Measurements from ENCODE around the gene CAMKK1.
"Not testable (repeated sequence)": the region's sequence is repeated elsewhere in the genome, so short reads cannot be mapped to it uniquely, and the experiment has no call there.

CAMKK1 gene

GRCh38 chr17:3875317-3875716, 17.5 kb downstream of the CAMKK1 start:
- DNase-seq: no peak

GRCh38 chr17:3873862-3874261, 19.0 kb downstream of the CAMKK1 start:
- DNase-seq: no peak

- DNase-seq: no peak
Observed at GRCh38 chr17:3870871-3871306, 22.0 kb downstream of the CAMKK1 start.

DNA sequence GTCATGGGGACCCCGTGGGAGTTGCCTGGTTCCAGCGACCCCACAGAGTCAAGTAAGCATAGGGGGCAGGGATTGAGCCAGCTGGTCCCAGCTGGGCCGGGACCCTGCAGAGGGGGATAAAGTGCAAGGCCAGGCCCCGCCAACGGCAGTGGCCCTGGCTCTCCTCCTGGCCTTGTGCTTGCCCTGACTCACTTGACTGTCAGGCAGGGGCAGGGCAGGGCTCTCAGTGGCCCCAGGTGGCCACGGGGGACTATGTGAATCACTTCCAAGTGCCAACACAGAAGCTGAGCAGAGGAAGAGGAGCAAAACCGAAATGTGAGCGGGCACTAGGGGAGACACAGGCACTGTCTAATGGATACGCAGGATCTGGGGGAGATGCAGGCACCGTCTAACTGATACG, 25.2 kb downstream of the CAMKK1 start:
- DNase-seq: no peak

GRCh38 chr17:3867106-3867505, 25.7 kb downstream of the CAMKK1 start:
- no peak for DNase-seq

DNA sequence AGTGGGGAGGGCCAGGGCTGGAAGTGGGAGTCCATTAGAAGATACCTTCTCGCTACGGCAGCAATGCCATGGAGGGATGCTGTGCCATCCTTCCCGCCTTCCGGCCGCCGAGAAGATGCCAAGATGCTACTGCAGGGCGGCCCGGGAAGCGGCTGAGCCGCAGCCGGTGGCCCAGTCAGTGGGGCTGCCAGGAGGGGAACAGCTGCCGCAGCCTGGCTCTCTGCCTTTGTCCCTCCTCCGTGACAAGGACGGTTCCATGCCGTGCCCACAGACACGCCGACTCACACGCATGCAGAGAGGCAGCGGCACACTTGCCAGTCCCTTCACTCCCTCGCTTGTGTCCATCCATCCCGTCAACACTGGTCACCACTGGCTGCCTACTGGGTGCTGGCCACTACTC, 26.6 kb downstream of the CAMKK1 start:
- DNase-seq: no peak

- DNase-seq: no peak
Observed at GRCh38 chr17:3865176-3865575, 27.7 kb downstream of the CAMKK1 start.

- no peak for DNase-seq
Observed at GRCh38 chr17:3864534-3864933, 28.3 kb downstream of the CAMKK1 start.

GRCh38 chr17:3861761-3862681, 30.8 kb downstream of the CAMKK1 start:
- DNase-seq: no peak

GRCh38 chr17:3860939-3861700, 31.7 kb downstream of the CAMKK1 start:
- DNase-seq: no peak

DNA sequence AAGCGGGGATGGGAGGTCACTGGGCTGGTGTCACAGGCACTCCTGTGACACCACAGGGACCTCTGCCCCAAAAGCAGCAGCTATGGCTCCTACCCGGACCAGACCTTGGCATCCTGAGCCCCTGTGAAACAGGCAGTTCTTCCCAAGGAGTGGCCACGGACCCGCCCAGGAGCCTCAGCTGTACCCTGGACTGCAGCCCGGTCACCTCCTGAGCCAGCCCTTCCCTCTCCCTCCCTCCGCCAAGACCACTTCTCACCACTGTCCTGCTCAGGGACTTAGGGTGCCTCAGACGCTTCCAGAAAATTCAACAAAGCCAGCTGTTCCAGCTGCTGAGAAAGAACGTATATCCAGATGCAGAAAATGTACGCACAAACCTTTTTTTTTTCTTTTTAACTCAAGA, 32.9 kb downstream of the CAMKK1 start:
- no peak for DNase-seq

- no peak for DNase-seq
Observed at GRCh38 chr17:3857261-3858105, 35.4 kb downstream of the CAMKK1 start.

DNA sequence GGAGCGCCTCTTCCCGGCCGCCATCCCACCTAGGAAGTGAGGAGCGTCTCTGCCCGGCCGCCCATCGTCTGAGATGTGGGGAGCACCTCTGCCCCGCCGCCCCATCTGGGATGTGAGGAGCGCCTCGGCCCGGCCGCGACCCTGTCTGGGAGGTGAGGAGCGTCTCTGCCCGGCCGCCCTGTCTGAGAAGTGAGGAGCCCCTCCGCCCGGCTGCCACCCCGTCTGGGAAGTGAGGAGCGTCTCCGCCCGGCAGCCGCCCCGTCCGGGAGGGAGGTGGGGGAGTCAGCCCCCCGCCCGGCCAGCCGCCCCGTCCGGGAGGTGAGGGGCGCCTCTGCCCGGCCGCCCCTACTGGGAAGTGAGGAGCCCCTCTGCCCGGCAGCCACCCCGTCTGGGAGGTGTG, 38.6 kb downstream of the CAMKK1 start:
- DNase-seq: not testable (repeated sequence)

DNA sequence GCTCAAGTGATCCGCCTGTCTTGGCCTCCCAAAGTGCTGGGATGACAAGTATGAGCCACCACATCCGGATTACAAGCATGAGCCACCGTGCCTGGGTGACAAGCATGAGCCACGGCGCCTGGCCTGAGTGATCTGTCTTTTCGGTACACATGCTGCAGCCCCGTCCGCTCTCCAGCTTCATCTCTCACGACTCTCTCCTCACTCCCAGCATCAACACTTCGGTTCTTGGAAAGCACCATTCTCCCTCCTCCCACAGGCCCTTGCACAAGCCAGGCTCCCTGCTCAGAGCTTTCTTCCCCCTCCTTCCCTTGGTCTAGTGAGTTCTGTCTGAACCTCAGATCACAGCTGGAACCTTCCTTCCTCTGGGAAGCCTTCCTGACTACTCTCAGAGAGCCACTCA, 40.3 kb downstream of the CAMKK1 start:
- no peak for DNase-seq

GRCh38 chr17:3851461-3852100, 41.3 kb downstream of the CAMKK1 start:
- DNase-seq: no peak

DNA sequence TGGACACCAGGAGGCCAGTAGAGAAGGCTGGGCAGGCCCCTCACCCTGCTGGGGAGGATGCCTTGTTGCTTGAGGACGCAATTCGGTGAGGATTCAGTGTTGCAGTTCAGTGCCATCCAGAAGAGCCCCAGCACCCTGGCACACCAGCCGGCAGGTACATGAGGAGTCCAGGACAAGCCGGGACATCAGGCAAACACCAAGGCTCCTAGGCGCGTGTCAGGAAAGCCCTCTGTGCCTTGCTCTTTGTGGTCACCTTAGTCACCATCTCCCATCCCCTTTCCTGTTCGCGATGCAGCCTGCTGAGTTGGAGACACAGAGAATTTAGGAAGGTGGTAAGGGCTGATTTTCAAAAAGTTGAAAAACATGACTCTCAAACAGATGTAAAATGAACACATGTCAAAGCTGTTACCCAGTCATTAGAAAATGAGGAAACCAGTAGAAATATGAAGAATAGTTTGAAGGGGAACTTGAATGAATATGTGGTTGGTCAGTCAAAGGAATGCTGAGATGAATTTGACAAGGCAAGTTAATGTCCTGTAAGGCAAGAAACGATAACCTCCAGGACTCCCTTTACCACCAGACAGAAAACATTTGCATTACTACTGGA, 44.5 kb downstream of the CAMKK1 start:
- DNase-seq: no peak

DNA sequence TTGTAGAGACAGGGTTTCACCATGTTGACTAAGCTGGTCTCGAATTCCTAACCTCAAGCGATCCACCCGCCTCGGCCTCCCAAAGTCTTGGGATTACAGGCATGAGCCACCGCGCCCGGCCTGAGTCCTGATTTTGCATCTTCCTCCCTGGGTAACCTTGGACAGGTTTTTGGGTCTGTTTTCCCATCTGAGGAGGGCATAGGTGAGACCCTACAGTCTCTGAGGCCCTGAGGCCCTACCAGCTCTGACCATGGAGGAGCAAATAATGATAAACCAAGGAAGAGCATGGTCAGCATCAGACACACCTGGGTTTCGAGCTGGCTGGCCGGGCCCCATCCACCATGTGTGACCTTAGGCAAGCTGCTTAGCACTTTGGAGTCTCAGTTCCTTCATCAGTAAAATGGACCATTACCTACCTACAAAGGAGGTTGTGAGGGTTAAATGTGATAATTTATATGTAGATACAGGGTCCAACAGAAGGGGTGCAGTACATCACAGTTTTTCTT, 45.6 kb downstream of the CAMKK1 start:
- DNase-seq: no peak

DNA sequence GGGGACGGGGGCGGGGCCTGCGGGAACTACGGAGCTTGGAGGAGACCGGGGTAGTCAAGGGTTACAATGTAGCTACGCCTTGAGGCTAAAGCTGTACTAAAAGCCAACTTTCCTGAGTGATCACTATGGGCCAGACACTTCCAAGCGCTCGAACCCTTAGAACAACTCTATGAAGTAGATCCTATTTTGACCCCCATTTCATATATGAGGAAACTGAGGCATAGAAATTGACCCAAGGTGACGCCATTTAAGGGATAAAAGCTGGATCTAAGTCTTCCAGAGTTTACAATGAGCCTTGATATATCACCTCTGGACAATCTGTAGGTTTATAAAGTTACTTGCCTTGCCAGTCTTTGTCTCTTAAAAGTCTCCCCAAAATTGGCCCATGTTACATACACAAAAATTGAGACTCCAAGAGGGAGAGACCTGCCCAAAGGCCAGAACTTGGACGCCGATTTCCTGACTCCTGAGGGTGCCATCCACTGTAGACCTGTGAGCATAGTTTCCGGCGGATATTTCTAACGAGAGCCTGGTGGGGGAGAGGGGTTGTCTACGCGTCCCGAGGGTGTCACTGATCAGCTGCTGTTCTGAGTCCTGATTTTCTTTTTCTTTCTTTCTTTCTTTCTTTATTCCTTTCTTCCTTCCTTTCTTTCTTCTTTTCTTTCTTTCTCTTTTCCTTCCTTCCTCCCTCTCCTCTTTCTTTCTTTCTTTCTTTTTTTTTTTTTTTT, 46.3 kb downstream of the CAMKK1 start:
- DNase-seq: no peak

DNA sequence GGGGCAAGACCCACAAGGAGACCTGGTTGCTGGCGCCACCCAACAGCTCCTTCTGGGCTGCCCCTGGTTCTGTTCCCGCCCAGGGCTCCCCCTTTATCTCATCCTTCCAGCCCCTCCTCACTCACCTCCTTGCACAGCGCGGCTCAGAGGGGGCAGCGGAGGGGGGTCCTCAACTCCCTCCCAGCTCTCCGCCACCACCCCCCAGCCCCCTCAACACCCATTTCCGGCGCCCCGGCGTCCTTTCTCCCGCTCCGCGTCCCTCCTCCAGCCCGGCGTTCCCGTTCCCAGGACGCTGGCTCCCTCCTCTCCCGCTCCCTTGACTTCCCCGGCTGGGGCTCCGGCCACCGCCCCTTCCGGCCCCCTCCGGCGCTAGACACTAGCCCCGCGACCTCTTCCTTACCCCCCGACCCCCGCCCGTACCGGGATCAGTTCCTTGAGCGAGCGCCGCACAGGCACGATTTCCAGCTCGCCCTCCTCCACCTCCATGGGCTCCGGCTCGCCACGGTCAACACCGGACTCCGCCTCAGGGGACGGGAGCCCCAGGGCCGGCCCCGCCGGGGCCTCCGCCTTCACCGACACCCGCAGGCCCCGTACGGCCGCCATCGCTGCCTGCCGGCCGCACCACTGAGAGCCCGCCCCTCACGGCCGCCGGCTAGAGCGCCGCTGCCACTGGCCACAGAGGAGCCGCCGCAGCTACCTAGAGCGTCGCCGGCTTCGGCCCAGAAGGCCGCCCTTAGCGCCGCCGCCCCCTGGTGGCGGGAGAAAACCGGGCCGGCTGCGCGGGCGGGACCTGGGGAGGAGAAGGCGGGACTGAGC, 47.0 kb downstream of the CAMKK1 start, which contains the start of gene NCBP3:
TSS of gene NCBP3 (minus strand) at position 626 of the 816 bp plus-strand sequence. CDS start at position 603, 23 bp downstream.
- peak; percentile 94 for DNase-seq

GRCh38 chr17:3845291-3845620, 47.6 kb downstream of the CAMKK1 start:
- DNase-seq: peak; percentile 68

All from stimulated activated CD8-positive, alpha-beta memory T cell treated with anti-CD3 and anti-CD28 coated beads, Interleukin-4, amount 100 ng/mL, for 48 hours (primary cell).